ENCODE results near the gene FAM114A2.

Gene FAM114A2

DNA sequence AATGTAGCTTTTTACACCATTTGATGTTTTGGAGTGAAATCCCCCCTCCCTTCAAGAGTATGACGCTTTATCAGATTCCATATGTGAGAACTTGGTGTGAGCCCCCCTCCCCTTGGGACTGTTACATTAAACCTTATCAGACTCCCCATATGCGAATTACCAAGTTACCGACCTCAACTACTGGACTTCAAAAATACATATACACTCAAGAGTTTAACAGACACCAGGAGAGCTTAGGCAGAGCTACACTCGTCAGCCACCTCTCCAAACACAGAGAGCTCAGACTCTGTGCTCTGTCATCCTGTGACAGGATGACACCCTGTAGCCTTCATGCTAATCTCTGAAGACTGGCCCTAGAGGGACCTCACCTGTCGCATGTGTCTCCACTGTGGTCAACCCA is 50.2 kb downstream of the FAM114A2 start:
- in situ Hi-C loops (cut with MboI; ENCODE audit: low sequenced_read_pairs), result loop anchor here (25.0 kb wide), 1 partner anchor 624 kb away; no protein-coding TSS in a partner anchor

DNA sequence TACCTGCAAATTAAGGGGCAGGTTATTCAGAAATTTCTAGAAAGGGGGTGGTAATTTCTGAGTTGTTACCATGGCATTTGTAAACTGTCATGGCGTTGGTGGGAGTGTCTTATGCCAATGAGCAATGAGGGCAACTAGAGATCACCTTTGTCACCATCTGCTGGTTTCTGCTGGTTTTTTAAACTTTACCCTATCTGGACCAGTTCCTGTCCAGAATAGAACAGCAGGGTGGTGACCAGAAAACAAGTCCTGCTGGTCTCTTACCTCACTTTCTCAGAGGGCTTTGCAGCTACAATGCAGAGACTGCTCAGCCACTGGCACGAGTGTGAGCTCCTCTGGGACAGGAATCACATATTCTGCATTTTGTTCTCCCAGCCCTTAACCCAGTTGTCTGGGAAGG is 51.4 kb downstream of the FAM114A2 start:
- in situ Hi-C loops (cut with MboI; ENCODE audit: low sequenced_read_pairs), result loop anchor here (25.0 kb wide), 1 partner anchor 625 kb away; no protein-coding TSS in a partner anchor

DNA sequence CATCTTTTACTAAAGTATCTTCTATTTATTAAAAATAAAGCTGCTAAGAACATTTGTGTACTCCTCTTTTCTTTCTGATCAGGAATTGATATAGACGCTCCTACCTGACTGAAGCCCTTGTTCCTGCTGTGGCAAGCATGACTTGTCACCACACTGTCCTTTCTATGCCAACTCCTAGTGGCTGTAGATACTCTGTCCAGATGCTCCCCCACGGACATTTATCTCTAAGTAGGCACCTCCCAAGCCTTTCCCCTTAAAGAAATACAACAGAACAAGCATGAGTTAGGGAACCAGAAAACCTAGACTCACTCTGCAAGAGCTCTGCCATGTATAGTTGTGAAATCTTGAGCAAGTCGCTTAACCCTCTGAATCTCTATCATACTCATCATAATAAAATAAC is 53.2 kb downstream of the FAM114A2 start:
- in situ Hi-C loops (cut with MboI; ENCODE audit: low sequenced_read_pairs), result loop anchor here (25.0 kb wide), 1 partner anchor 627 kb away; no protein-coding TSS in a partner anchor

DNA sequence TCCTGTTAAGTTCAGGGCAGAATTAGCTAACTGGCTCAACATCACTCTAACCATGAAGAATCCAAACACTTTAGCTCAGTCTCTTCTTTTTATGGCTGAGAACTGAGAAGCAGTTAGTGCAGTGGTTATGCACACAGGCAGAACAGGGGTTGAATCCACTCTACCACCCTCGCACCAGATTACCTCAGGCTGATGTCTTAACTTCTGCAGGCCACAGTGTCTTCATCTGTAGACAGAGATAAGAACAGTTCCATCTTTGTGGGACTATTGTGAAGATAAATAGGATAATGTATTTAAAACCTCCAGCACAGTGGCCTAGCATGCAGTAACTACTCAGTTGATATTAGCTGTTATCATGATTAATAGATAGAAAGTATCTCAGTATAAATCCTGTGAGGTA is 54.8 kb downstream of the FAM114A2 start:
- in situ Hi-C loops (cut with MboI; ENCODE audit: low sequenced_read_pairs), result loop anchor here (25.0 kb wide), 1 partner anchor 628 kb away; no protein-coding TSS in a partner anchor

DNA sequence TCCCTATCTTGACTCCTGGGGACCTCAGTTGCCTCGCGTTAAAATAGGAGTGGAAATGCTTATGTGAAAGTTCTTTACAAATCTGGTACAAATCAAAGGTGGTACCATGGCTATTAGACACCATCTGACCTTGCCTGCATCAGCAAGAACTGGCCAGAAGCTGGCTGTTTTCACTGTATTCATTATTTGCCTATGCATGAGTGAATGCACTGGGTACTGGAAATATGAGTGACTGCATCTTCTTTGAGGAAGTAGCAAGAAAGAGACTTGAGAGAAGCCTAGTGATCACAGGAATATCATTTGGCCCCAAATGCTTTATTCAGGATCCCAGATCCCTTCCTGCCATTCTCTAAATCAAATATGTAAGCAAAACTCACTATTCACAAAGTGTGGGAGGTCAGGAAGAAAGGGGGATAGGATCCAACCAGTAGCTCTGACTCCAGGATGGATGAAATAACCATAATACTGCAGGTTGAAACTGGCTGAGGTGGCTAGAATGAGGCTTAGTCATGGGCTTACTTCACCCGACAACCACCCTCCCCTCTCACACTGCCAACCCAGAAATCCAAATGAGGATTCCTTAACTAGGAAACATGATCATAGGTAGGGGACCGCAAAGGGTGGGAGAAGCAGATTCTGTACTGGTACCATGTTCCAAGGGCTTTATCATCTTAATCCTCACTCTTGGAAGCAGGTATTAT is 56.7 kb downstream of the FAM114A2 start:
- in situ Hi-C loops (cut with MboI; ENCODE audit: low sequenced_read_pairs), result loop anchor here (25.0 kb wide), 1 partner anchor 630 kb away; no protein-coding TSS in a partner anchor

DNA sequence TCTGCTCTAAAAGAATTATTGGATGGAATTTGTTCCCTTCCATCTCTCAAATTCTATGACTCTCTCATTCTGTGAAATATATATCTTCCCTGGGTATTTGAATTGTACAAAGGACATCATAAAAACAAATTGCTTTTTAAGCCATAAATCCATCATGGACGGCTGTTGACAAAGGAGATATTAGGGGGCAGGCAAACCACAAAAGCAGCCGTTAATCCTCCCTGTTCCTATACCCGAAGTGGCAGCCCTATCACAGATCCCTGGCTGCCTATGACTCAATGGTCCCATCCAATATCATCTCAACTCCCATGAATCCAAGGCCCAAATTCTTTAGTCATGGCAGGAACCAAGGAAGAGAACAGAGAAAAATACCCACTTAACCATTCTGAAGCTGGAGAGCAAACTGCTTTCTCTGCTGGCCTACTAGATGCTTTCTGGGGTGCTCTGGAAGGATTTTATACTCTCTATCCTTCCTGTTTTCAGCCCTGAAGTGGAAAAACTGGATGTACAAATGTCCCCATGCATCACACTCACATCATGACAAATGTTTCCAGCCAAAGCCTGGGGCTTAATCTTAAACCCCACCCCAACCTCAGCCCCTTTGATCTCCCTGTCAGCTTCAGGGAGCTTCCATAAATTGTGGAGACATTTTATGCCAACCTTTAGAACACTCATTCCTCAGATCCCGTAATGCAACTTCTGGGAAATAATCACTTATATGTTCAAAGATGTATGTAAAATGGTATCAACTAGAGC is 59.5 kb downstream of the FAM114A2 start:
- in situ Hi-C loops (cut with MboI; ENCODE audit: low sequenced_read_pairs), result loop anchor here (25.0 kb wide), 1 partner anchor 633 kb away; no protein-coding TSS in a partner anchor

DNA sequence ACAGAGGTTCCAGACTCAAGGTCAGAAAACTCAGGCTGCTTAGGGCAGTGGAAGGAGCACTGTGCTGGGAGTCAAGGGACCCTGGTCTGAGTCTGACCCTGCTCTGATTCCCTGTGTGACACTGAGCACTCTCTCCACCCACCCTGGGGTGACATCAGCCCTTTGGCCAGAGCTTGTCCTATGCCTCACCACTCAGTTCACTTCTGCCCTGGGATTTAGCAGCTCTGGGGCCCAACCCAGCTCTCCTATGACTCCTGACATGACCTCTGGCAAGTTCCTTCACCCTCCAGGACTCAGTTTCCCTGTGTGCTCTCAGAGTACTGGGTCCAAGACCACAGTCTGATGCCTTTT is 63.9 kb downstream of the FAM114A2 start:
- in situ Hi-C loops (cut with MboI; ENCODE audit: low sequenced_read_pairs), result loop anchor here (25.0 kb wide), 2 partner anchors 638 to 1437 kb away; no protein-coding TSS in a partner anchor

DNA sequence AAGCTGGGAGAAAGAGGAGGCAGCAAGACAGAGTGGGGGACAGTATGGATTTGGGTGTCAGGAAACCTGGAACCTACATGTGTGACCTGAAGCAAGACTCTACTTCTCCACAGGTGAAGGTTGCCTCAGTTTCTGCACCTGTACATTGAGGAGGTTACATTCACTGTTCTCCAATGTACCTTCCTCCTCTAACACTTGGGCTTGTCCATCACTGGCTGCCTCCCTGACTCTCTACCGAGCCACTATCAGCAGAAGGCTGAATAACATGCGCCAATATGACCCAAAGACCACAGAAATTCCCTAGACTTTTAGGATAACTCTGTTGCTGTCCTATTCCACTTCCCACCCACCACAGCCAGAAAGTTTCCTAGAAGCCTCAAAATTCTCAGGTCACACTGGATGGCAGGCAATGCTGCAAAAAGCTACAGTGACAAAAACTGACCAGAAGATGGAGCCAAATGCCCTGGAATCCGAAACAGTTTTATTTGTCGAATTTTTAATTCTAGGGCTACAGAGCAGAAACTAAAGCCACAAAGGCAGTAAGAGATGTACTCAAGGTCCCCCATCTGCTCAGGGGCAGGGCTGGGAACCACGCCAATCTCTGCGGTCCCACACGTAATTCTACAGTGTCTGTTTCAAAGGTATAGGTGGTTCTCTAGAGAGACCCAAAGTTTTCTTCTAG is 64.4 kb downstream of the FAM114A2 start:
- in situ Hi-C loops (cut with MboI; ENCODE audit: low sequenced_read_pairs), result loop anchor here (25.0 kb wide), 1 partner anchor 1437 kb away; no protein-coding TSS in a partner anchor

DNA sequence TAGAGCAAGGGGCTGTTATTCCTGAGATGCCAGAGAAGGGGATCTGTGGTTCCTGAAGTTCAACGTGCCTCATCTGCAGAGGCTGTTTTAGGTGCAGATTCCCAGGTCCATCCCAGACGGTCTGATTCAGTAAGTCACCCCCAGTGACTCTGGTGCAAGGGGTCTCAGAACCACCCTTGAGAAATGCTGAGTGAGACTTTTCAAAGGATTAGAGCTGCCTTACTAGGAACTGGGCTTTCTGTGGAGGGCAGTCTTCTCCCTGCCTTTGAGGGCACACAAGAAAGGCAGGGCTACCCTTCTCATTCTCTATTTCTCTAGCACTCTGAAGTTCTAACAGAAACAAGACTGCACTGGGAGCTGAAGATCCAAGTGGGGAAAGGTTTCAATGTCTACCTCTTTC is 66.5 kb downstream of the FAM114A2 start:
- in situ Hi-C loops (cut with MboI; ENCODE audit: low sequenced_read_pairs), result loop anchor here (25.0 kb wide), 1 partner anchor 1435 kb away; no protein-coding TSS in a partner anchor

DNA sequence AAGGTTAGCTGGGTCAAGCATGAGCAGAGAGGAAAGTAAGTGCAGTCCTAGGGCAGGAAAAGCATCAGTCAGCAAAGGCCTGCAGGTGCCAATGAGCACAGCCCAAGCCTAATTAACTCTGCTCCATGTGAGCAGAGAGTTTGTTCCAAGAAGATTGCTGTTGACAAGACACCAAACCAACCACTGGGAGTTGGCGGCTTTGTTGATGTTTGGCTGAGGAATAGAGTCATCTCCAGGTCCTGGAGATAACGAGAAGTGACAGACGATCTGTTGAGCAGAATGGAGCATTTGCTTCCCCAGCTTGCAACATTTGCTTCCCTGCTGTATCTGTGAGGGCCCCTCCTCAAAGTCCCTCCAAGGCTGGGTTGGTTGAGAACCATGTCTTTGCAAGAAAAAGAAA is 68.2 kb downstream of the FAM114A2 start:
- in situ Hi-C loops (cut with MboI; ENCODE audit: low sequenced_read_pairs), result loop anchor here (25.0 kb wide), 1 partner anchor 1433 kb away; no protein-coding TSS in a partner anchor

DNA sequence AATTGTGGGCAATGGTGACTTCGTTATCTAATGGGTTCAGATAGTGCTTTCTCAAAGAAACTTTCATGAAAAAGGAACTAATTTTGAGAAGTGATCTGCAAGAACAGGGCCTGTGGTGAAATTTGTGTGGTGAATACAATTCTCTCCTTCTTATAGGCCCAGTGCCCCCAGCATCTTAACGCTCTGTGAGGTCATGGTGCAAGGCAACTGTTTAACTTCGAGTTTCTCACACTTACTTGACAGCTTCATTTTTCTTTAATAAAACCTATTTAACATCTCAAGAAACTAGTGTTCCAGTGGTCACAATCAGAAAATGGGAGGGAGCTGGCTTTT is 69.2 kb downstream of the FAM114A2 start:
- in situ Hi-C loops (cut with MboI; ENCODE audit: low sequenced_read_pairs), result loop anchor here (25.0 kb wide), 1 partner anchor 1432 kb away; no protein-coding TSS in a partner anchor

DNA sequence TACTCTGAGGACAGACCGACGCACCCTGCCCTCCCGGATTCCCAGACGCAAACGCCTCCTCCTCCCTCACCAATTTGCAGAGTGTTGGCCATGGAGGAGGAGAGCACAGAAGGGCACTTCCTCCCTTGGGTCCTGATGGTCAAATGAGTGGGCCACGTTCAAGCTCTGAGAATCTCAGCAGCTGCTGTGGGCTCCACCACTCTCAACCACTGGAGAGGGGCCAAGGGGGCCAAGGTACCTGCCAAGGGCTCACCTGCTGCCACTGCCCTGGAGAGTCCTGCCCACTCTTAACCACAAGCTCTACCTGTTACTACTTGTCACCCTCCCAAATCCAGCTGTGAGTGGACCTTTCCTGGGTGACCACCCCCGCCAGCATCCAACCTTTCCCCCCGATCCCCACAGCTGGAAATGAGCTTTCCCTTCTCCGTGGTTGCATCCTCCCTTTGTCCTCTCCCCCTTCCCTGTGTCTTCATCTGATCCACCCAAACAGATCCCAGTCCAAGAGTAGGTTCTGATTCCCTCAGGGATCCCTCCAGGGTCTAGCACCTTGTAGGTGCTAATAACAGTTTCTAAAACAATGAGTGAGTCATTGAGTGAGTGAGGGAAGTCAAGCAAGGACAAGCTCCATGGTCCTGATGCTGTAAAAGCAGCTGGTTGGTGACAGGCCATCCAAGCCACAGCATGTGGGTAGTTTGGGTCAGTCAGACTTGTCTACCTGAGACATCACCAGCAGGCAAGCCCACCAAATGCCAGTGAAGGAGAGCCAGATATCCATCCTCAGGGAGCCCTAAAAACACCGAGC is 69.7 kb downstream of the FAM114A2 start:
- in situ Hi-C loops (cut with MboI; ENCODE audit: low sequenced_read_pairs), result loop anchor here (25.0 kb wide), 1 partner anchor 1432 kb away; no protein-coding TSS in a partner anchor

DNA sequence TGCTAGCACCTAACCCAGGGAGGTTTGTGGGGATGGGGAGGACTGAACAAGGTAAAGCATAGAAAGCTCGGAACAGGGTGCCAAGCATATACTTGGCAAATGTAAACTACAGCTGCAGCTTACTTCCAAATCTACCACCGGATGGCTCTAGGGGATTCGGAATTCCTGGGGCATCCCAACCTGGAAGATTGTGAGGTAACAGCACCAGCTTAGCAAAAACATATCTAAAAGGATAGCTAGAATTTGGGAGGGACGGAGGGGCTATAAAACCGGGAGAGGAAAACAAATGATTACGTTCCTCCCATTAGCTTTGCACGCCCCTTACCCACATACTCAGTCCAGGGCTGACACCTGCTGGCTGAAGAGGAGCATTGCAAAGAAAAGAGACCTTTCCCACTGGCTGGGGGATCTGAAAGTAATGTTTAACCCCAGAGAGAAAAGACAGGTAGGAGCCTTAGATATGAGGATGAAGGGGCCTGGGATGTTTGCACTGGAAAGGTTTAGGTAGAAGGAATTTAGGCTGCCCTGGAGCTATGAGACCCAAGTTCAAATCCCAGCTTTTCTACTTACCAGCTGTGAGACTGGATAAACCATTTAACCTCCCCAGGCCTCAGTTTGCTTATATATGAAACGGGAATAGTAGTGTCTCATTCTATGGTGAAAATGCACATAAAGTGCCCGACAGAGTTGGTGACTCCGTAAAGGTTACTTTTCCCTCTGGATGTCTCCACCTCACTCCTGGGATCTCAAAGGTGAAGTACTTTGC is 73.6 kb downstream of the FAM114A2 start:
- in situ Hi-C loops (cut with MboI; ENCODE audit: low sequenced_read_pairs), result loop anchor here (25.0 kb wide), 1 partner anchor 1428 kb away; no protein-coding TSS in a partner anchor

DNA sequence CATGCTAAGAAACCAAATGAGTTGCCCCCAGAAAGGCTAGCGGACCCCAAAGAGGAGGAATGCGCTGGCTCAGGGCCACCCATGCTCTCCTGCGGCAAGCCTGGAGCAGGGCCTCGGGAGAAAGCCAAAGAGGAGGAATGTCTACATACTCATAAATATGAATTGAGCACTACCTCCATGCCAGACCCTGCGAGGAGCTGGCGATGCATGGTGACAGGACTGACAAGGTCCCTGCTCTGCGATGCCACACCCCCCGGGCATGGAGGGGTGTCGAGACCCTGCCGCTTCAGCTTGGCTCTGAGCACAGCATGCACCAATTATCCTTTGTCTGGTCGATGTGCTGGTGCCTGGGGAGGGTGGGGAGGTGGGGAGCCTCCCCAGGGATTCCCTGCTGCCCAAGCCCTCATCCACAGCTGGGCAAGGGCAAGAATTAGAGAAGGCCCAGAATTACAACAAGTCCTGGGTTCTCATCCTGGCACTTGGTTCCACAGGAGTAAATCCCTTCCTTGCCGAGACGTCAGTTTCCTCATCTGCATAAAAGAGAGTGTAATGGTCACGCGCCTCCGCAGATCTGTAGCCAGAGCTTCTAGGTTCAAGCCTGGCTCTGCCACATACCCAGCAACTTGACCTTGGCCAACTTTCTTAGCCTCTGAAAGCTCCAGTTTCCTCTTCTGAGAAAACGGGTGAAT is 74.4 kb downstream of the FAM114A2 start:
- in situ Hi-C loops (cut with MboI; ENCODE audit: low sequenced_read_pairs), result loop anchor here (25.0 kb wide), 1 partner anchor 1427 kb away; no protein-coding TSS in a partner anchor

DNA sequence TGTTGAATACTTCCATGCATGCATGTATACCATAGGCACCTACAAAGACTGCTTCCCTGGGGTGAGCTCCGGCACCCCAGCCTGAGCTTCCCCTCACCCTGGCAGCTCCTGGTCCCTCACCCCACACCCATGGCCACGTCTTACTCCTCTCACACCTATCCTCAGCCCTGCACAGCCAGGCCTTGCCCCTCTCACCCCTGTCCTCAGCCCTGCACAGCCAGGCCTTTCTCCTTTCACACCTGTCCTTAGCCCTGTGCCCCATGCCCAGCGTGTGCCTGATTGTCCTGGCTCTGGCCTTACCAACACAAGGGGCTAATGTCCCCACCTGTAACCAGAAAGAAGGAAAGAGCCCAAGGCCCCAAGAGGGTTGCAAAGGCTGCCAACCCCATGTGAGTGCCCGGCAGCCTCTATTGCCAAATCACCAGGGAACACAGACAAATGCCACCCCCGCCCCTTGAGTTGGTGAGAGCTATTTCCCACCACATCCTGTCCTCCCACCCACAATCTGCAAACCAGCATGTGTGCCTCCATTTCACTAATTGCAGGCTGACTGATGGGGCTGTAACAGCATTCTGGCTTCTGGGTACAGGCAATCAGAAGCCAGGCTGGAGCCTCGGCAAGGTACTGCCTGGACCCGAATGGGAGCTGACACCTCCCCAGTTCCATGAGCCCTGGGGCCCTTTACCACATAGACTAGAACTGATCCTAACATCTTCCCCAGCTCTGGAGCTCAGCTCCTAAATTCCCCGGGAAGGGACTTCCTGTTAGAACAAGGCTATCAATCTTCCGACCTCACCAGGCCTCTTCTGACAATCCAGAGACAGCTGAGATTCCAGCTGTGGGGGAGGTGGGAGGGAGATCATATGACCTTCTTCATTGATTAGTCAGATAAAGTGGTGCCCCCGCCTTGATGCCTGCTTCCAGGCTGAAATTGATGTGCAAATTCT is 78.2 kb downstream of the FAM114A2 start:
- in situ Hi-C loops (cut with MboI; ENCODE audit: low sequenced_read_pairs), result loop anchor here (25.0 kb wide), 1 partner anchor 1423 kb away; no protein-coding TSS in a partner anchor

DNA sequence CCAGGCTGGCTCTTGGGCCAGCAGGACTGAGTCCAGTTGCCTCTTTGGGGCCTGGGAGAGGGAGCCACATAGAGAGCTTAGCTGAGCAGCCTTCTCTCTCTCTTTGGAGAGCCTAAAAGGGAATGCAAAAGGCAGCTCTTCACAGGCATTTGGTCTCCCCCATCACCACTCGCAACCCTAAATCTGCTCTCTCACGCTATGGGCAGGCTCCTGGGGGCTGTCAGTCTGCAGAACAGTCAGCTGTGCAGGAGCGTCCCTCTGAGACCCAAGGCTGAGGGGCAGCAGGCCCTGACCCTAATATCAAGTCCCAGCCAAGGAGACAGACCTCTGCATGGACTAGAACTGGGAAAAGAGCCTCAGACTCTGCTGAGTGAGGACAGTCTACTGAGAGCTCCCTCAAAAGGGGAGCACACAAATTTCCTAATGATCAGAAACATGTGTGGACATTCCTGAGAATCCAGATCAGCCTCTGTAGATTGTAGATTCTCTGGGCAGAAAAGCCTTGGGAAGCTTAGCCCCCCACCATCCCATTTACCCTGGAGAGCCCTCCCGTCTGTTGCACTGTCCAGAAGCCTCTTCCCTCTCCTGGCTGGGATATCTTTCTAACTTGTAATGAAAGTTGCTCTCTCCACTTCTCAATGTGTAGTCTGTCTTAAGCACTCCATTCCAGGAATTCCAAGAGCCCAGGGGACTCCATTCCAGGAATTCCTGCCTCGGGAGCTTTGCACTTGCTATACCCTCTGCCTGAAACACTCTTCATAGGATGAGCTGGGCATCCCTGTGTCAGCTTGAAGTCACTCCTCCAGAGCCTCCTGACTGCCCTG is 79.4 kb downstream of the FAM114A2 start:
- in situ Hi-C loops (cut with MboI; ENCODE audit: low sequenced_read_pairs), result loop anchor here (25.0 kb wide), 1 partner anchor 1422 kb away; no protein-coding TSS in a partner anchor

DNA sequence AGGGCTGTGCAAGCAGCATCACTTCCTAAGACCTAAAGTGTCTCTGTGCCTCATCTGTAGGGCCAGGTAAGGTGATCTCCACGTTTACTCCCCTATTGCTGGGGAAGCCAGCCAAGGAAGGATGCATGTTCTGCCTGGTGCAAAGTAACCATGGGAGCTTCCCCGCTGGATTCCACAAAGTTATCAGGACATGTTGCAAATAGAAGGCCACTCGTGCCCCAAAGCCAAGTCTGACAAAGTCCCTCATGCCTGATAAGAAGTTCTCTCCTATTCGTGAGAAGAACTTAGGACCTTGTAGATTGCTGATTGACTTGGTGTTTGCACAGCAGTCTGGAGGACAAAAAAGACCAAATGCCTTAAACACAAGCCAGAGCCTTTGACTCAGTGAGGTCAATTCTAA is 81.5 kb downstream of the FAM114A2 start:
- in situ Hi-C loops (cut with MboI; ENCODE audit: low sequenced_read_pairs), result loop anchor here (25.0 kb wide), 1 partner anchor 1420 kb away; no protein-coding TSS in a partner anchor
